GF-D8 (cell line): ENCODE data around the gene CDK11A.
"Not testable (repeated sequence)": the region's sequence is repeated elsewhere in the genome, so short reads cannot be mapped to it uniquely, and the experiment has no call there.

Experiments used
- DNase-seq: peaks from one replicate; lab custom pipeline; 2025; lab: John Stamatoyannopoulos, UW

Gene CDK11A

DNA sequence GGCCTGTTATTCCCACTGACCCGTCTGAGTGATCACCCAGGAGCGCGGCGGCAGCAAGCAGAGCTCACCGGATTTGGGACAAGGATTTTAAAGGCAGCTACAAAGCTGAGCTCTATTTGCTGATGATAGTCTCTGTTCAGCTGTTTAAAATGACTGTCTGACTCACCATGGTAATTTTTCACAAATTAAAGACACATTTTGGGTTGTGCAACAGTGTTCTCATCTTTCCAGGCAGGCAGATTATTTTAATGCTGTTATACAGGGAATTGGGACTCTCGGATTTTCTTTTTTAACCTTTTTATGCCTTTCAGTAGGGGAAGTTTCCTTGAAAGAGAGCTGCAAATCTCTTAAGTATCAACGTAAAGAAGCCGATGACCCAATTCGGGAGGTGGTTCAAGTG is 61.8 kb downstream of the CDK11A start:
- not testable (repeated sequence) for DNase-seq

DNA sequence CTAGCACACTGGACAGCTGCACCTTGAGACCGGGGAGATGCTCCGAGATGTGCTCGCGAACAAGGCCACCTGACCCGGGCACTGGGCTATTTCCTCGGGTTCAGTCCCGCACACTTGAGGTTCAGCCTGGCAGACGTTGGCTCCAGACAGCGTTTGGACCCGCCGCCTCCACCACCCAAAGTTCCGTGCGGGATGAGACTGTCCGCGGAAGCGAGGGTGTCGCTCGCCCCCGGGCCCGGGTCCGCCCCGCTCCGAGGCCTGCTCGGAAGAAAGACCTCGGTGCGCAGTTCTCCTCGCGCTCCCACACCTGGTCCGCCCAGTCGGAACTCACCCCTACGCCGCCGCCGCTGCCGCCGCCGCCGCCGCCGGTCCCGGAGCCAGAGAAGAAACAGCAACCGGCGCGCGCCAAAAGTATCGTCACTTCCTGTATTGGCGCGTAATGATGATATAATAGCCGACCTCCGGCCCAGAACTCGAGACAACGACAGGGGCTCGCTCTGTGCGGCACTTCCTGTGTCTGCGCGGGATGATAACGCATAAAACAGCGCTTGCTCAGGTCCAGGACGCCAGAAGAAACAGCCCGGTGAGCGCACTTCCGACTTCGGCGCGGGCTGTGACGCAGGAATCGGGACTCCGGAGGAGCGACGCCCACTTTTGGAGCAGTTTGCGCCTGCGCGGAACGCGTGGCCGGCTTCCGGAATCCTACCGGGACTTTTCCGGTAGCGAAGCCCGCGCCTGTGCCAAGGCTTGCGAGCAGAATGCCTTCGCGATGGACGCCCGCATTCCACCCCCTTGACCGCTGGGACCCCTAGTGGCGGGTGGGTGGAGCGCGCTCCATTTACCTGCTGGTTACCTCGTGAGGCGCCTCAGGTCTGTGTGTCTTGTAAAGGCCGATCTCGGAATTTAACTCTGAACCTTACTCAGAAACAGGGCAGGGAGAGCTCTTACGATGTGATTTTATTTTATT is 65.3 kb downstream of the CDK11A start, which contains the start of gene CDK11B:
CDK11B (minus strand) TSS at position 422 of the 967 bp plus-strand sequence. CDS start 1,519 bp downstream, outside the sequence.
- DNase-seq = peak; percentile 63
